ENCODE data around the gene KIF26B.

DNA sequence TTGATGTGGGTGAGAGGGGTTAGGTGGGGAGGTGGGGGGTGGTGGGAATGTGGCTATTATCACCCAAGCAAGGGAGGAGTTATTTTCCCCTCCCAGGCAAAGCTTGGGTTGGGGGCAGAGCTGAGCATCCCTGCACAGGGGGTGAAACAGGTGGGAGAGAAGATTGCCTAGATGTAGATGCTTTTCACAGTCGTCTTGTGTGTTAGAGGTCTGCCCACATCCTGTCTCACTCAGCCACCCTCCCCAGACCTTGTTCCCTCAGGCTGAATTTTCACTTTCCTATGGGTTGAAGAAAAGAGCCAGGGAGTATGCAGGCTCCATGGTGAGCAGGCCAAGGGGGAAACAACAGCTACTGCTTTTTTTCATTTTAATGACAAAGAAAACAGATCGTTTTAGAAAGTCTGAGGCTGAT is 223.5 kb downstream of the KIF26B start:
- TF ChIP-seq, protein P1, sequence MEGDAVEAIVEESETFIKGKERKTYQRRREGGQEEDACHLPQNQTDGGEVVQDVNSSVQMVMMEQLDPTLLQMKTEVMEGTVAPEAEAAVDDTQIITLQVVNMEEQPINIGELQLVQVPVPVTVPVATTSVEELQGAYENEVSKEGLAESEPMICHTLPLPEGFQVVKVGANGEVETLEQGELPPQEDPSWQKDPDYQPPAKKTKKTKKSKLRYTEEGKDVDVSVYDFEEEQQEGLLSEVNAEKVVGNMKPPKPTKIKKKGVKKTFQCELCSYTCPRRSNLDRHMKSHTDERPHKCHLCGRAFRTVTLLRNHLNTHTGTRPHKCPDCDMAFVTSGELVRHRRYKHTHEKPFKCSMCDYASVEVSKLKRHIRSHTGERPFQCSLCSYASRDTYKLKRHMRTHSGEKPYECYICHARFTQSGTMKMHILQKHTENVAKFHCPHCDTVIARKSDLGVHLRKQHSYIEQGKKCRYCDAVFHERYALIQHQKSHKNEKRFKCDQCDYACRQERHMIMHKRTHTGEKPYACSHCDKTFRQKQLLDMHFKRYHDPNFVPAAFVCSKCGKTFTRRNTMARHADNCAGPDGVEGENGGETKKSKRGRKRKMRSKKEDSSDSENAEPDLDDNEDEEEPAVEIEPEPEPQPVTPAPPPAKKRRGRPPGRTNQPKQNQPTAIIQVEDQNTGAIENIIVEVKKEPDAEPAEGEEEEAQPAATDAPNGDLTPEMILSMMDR (IDR thresholded peaks at IDR 0.05; ENCODE audit: low read depth, low read length) = no peak
- TF ChIP-seq POLR2A (IDR thresholded peaks at IDR 0.05; ENCODE audit: extremely low read depth, insufficient read length) = no peak
- TF ChIP-seq, protein P2, sequence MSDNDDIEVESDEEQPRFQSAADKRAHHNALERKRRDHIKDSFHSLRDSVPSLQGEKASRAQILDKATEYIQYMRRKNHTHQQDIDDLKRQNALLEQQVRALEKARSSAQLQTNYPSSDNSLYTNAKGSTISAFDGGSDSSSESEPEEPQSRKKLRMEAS (IDR thresholded peaks at IDR 0.05; ENCODE audit: low read depth, low read length) = no peak
- TF ChIP-seq MYC (IDR thresholded peaks at IDR 0.05; ENCODE audit: low read depth, low read length) = no peak

Data from NB4 (cell line).